ENCODE results near the gene LAPTM4A. TPM values are rescaled to one million over a fixed set of nuclear protein-coding genes. Genes with fewer than 3 reads are reported as not detected.

Gene LAPTM4A
- total and polyA plus RNA-seq, 4 donors, result 211 to 327 (median 246) TPM

GRCh38 chr2:20072436-20073158 is 21.2 kb upstream of the LAPTM4A start:
- Histone ChIP-seq H3K4me1 (ENCODE audit: control insufficient read depth in 1 of 2, insufficient read depth in 2 of 2, low read length in 2 of 2) (no peaks in the 10 kb centered on the region), H3K4me3 (ENCODE audit: low read length in 2 of 2) (no peak overlapping the region), H3K36me3 (ENCODE audit: control insufficient read depth in 1 of 2, insufficient read depth in 2 of 2, low read length in 1 of 2) (no peaks in the 10 kb centered on the region), H3K27ac (ENCODE audit: low read depth in 1 of 2, low read length in 2 of 2) (no peak overlapping the region), H3K9me3 (ENCODE audit: control insufficient read depth, low read length) (peaks cover under 1% of the 10 kb centered on the region), H3K27me3 (ENCODE audit: control insufficient read depth in 1 of 2, insufficient read depth in 2 of 2, low read length in 1 of 2) (no peaks in the 10 kb centered on the region)
- DNase-seq (no peak), ATAC-seq (ENCODE audit: low FRiP score) (peak; percentile 43)
- 77 to 80% methylated on average over 7 of the region's 7 CpGs for WGBS, 2 donors
- intact Hi-C loops (cut with DNase I), result no loop called here

GRCh38 chr2:20071397-20072383 is 20.3 kb upstream of the LAPTM4A start:
- WGBS, 2 donors, result 9 to 15% methylated on average over 14 of the region's 14 CpGs
- ATAC-seq (ENCODE audit: low FRiP score), result peak; percentile 85
- Histone ChIP-seq H3K9me3 (ENCODE audit: control insufficient read depth, low read length) (no peaks in the 10 kb centered on the region), H3K36me3 (ENCODE audit: control insufficient read depth in 1 of 2, insufficient read depth in 2 of 2, low read length in 1 of 2) (no peaks in the 10 kb centered on the region), H3K27ac (ENCODE audit: low read depth in 1 of 2, low read length in 2 of 2) (peak overlapping the region in 1 of 2 donors; percentile 4), H3K4me1 (ENCODE audit: control insufficient read depth in 1 of 2, insufficient read depth in 2 of 2, low read length in 2 of 2) (no peaks in the 10 kb centered on the region), H3K27me3 (ENCODE audit: control insufficient read depth in 1 of 2, insufficient read depth in 2 of 2, low read length in 1 of 2) (no peaks in the 10 kb centered on the region), H3K4me3 (ENCODE audit: low read length in 2 of 2) (no peak overlapping the region)
- intact Hi-C loops (cut with DNase I), result no loop called here
- DNase-seq, result no peak

- ATAC-seq (ENCODE audit: low FRiP score), result no peak
- H3K4me1 ChIP-seq (ENCODE audit: control insufficient read depth in 1 of 2, insufficient read depth in 2 of 2, low read length in 2 of 2), result no peaks in the 10 kb centered on the region
Observed at GRCh38 chr2:20069756-20070155, 18.3 kb upstream of the LAPTM4A start.

GRCh38 chr2:20067992-20068584 is 16.7 kb upstream of the LAPTM4A start:
- Histone ChIP-seq H3K4me3 (ENCODE audit: low read length in 2 of 2) (no peak overlapping the region), H3K27me3 (ENCODE audit: control insufficient read depth in 1 of 2, insufficient read depth in 2 of 2, low read length in 1 of 2) (no peaks in the 10 kb centered on the region), H3K36me3 (ENCODE audit: control insufficient read depth in 1 of 2, insufficient read depth in 2 of 2, low read length in 1 of 2) (no peaks in the 10 kb centered on the region), H3K9me3 (ENCODE audit: control insufficient read depth, low read length) (no peaks in the 10 kb centered on the region), H3K4me1 (ENCODE audit: control insufficient read depth in 1 of 2, insufficient read depth in 2 of 2, low read length in 2 of 2) (no peaks in the 10 kb centered on the region), H3K27ac (ENCODE audit: low read depth in 1 of 2, low read length in 2 of 2) (no peak overlapping the region)
- no peak for ATAC-seq (ENCODE audit: low FRiP score)
- intact Hi-C loops (cut with DNase I), result no loop called here
- WGBS, 2 donors, result 47 to 53% methylated on average over 3 of the region's 3 CpGs
- DNase-seq, result no peak

More at GRCh38 chr2:20069756-20070155, 18.3 kb upstream of the LAPTM4A start:
- no peak overlapping the region for H3K4me3 ChIP-seq (ENCODE audit: low read length in 2 of 2)
- DNase-seq, result no peak
- no peaks in the 10 kb centered on the region for H3K9me3 ChIP-seq (ENCODE audit: control insufficient read depth, low read length)
- no peak overlapping the region for H3K27ac ChIP-seq (ENCODE audit: low read depth in 1 of 2, low read length in 2 of 2)
- intact Hi-C loops (cut with DNase I), result no loop called here
- H3K27me3 ChIP-seq (ENCODE audit: control insufficient read depth in 1 of 2, insufficient read depth in 2 of 2, low read length in 1 of 2), result no peaks in the 10 kb centered on the region
- H3K36me3 ChIP-seq (ENCODE audit: control insufficient read depth in 1 of 2, insufficient read depth in 2 of 2, low read length in 1 of 2), result no peaks in the 10 kb centered on the region

- no peak for ATAC-seq (ENCODE audit: low FRiP score)
- WGBS, 2 donors, result 46 to 50% methylated on average over 6 of the region's 6 CpGs
Observed at GRCh38 chr2:20065885-20066602, 14.6 kb upstream of the LAPTM4A start.

GRCh38 chr2:20064841-20065240 is 13.4 kb upstream of the LAPTM4A start:
- intact Hi-C loops (cut with DNase I), result no loop called here
- DNase-seq, result no peak
- no peaks in the 10 kb centered on the region for H3K36me3 ChIP-seq (ENCODE audit: control insufficient read depth in 1 of 2, insufficient read depth in 2 of 2, low read length in 1 of 2)
- ATAC-seq (ENCODE audit: low FRiP score), result no peak
- no peak overlapping the region for H3K4me3 ChIP-seq (ENCODE audit: low read length in 2 of 2)
- H3K9me3 ChIP-seq (ENCODE audit: control insufficient read depth, low read length), result no peaks in the 10 kb centered on the region
- H3K27me3 ChIP-seq (ENCODE audit: control insufficient read depth in 1 of 2, insufficient read depth in 2 of 2, low read length in 1 of 2), result no peaks in the 10 kb centered on the region
- H3K27ac ChIP-seq (ENCODE audit: low read depth in 1 of 2, low read length in 2 of 2), result no peak overlapping the region
- no peaks in the 10 kb centered on the region for H3K4me1 ChIP-seq (ENCODE audit: control insufficient read depth in 1 of 2, insufficient read depth in 2 of 2, low read length in 2 of 2)

More at GRCh38 chr2:20065885-20066602, 14.6 kb upstream of the LAPTM4A start:
- no peak overlapping the region for H3K4me3 ChIP-seq (ENCODE audit: low read length in 2 of 2)
- no peaks in the 10 kb centered on the region for H3K4me1 ChIP-seq (ENCODE audit: control insufficient read depth in 1 of 2, insufficient read depth in 2 of 2, low read length in 2 of 2)
- no peak overlapping the region for H3K27ac ChIP-seq (ENCODE audit: low read depth in 1 of 2, low read length in 2 of 2)
- no peaks in the 10 kb centered on the region for H3K36me3 ChIP-seq (ENCODE audit: control insufficient read depth in 1 of 2, insufficient read depth in 2 of 2, low read length in 1 of 2)
- peak in 1 of 2 donors; percentile 77 for DNase-seq
- intact Hi-C loops (cut with DNase I), result no loop called here
- no peaks in the 10 kb centered on the region for H3K9me3 ChIP-seq (ENCODE audit: control insufficient read depth, low read length)
- H3K27me3 ChIP-seq (ENCODE audit: control insufficient read depth in 1 of 2, insufficient read depth in 2 of 2, low read length in 1 of 2), result no peaks in the 10 kb centered on the region

- H3K27ac ChIP-seq (ENCODE audit: low read depth in 1 of 2, low read length in 2 of 2), result no peak overlapping the region
- no peak for DNase-seq
- no peak for ATAC-seq (ENCODE audit: low FRiP score)
- H3K27me3 ChIP-seq (ENCODE audit: control insufficient read depth in 1 of 2, insufficient read depth in 2 of 2, low read length in 1 of 2), result no peaks in the 10 kb centered on the region
- H3K36me3 ChIP-seq (ENCODE audit: control insufficient read depth in 1 of 2, insufficient read depth in 2 of 2, low read length in 1 of 2), result no peaks in the 10 kb centered on the region
- intact Hi-C loops (cut with DNase I), result no loop called here
- WGBS, 2 donors, result 97 to 98% methylated on average over 3 of the region's 3 CpGs
- no peaks in the 10 kb centered on the region for H3K9me3 ChIP-seq (ENCODE audit: control insufficient read depth, low read length)
- H3K4me1 ChIP-seq (ENCODE audit: control insufficient read depth in 1 of 2, insufficient read depth in 2 of 2, low read length in 2 of 2), result no peaks in the 10 kb centered on the region
- no peak overlapping the region for H3K4me3 ChIP-seq (ENCODE audit: low read length in 2 of 2)
Observed at GRCh38 chr2:20064421-20064820, 13.0 kb upstream of the LAPTM4A start.
